ENCODE measurements around the gene CDH4. TPM values are rescaled to one million over a fixed set of nuclear protein-coding genes. Genes with fewer than 3 reads are reported as not detected.

The CDH4 gene
- total and polyA plus RNA-seq, 7 donors = under 0.01 to 0.06 TPM; not detected in 5

- peaks cover 0 to 2% (median 0%) of the 10 kb centered on the region in 4 donors for H3K9me3 ChIP-seq
- intact Hi-C loops (cut with DNase I) = no loop called here
- no peak overlapping the region for H3K27ac ChIP-seq
- TF ChIP-seq POLR2A (IDR thresholded peaks at IDR 0.05) (no peak), CTCF (IDR thresholded peaks at IDR 0.05) (no peak), EP300 (IDR thresholded peaks at IDR 0.05) (no peak), POLR2AphosphoS5 (IDR thresholded peaks at IDR 0.05) (no peak)
- H3K36me3 ChIP-seq = no peaks in the 10 kb centered on the region
- H3K4me3 ChIP-seq = no peak overlapping the region
- H3K27me3 ChIP-seq = peaks cover 0 to 25% (median 7%) of the 10 kb centered on the region in 3 donors
- 78 to 91% methylated on average over 8 of the region's 8 CpGs for WGBS, 2 donors
- no peak for DNase-seq
- H3K4me1 ChIP-seq = no peaks in the 10 kb centered on the region
These were observed 394.4 kb downstream of the CDH4 start for GRCh38 chr20:61646453-61646852.

GRCh38 chr20:61646986-61647385 lies 394.9 kb downstream of the CDH4 start:
- intact Hi-C loops (cut with DNase I) = no loop called here
- H3K9me3 ChIP-seq = peaks cover 0 to 2% (median 0%) of the 10 kb centered on the region in 4 donors
- 71 to 77% methylated on average over 8 of the region's 8 CpGs for WGBS, 2 donors
- H3K27me3 ChIP-seq = peaks cover 0 to 25% (median 7%) of the 10 kb centered on the region in 3 donors
- no peak overlapping the region for H3K27ac ChIP-seq
- TF ChIP-seq POLR2A (IDR thresholded peaks at IDR 0.05) (no peak), CTCF (IDR thresholded peaks at IDR 0.05) (no peak), POLR2AphosphoS5 (IDR thresholded peaks at IDR 0.05) (no peak), EP300 (IDR thresholded peaks at IDR 0.05) (no peak)
- no peak overlapping the region for H3K4me3 ChIP-seq
- DNase-seq = no peak
- H3K36me3 ChIP-seq = no peaks in the 10 kb centered on the region
- H3K4me1 ChIP-seq = no peaks in the 10 kb centered on the region

DNA sequence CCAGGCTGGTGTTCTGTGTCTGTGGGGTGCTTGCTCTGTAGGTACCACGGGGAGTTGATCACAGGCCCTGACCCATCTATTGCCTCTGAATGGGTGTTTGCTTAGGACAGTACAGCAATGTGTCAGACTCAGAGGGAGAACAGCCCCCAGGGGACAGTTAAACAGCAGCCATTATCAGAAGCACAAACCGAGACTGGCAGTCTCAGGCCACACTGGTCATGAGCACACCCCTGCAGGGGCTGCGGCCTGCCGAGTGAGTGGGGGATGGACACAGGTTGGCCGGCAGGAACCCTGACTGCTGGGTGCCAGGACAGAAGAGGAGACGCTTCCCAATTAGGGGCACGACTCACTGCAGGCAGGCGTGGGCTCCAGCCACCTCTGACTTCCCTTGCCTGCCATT lies 395.6 kb downstream of the CDH4 start:
- Histone ChIP-seq H3K27me3 (peaks cover 0 to 25% (median 7%) of the 10 kb centered on the region in 3 donors), H3K4me3 (no peak overlapping the region), H3K4me1 (no peaks in the 10 kb centered on the region), H3K36me3 (no peaks in the 10 kb centered on the region), H3K27ac (no peak overlapping the region), H3K9me3 (peaks cover 0 to 2% (median 0%) of the 10 kb centered on the region in 4 donors)
- no peak for DNase-seq
- intact Hi-C loops (cut with DNase I) = no loop called here
- no peak for TF ChIP-seq CTCF (IDR thresholded peaks at IDR 0.05)
- WGBS, 2 donors = 58 to 60% methylated on average over 8 of the region's 8 CpGs

GRCh38 chr20:61649105-61649859 lies 397.2 kb downstream of the CDH4 start:
- H3K27ac ChIP-seq = no peak overlapping the region
- no peak overlapping the region for H3K4me3 ChIP-seq
- WGBS, 2 donors = 81 to 84% methylated on average over 25 of the region's 25 CpGs
- peaks cover 0 to 25% (median 0%) of the 10 kb centered on the region in 3 donors for H3K27me3 ChIP-seq
- no peaks in the 10 kb centered on the region for H3K9me3 ChIP-seq
- no peaks in the 10 kb centered on the region for H3K36me3 ChIP-seq
- no peaks in the 10 kb centered on the region for H3K4me1 ChIP-seq
- TF ChIP-seq POLR2AphosphoS5 (IDR thresholded peaks at IDR 0.05) = no peak
- TF ChIP-seq CTCF (IDR thresholded peaks at IDR 0.05) = no peak
- no peak for TF ChIP-seq EP300 (IDR thresholded peaks at IDR 0.05)
- TF ChIP-seq POLR2A (IDR thresholded peaks at IDR 0.05) = no peak
- intact Hi-C loops (cut with DNase I) = no loop called here
- DNase-seq = no peak

- no peak overlapping the region for H3K27ac ChIP-seq
- intact Hi-C loops (cut with DNase I) = no loop called here
- DNase-seq = no peak
- H3K4me3 ChIP-seq = no peak overlapping the region
- H3K4me1 ChIP-seq = no peaks in the 10 kb centered on the region
- TF ChIP-seq CTCF (IDR thresholded peaks at IDR 0.05) (no peak), POLR2A (IDR thresholded peaks at IDR 0.05) (no peak), EP300 (IDR thresholded peaks at IDR 0.05) (no peak), POLR2AphosphoS5 (IDR thresholded peaks at IDR 0.05) (no peak)
- H3K36me3 ChIP-seq = no peaks in the 10 kb centered on the region
- WGBS, 2 donors = 89 to 91% methylated on average over 8 of the region's 8 CpGs
- H3K27me3 ChIP-seq = peaks cover 0 to 22% (median 0%) of the 10 kb centered on the region in 3 donors
- no peaks in the 10 kb centered on the region for H3K9me3 ChIP-seq
These were observed 397.8 kb downstream of the CDH4 start for GRCh38 chr20:61649860-61650162.

Measured in sigmoid colon (tissue), 7 donors.